Neural cell (in vitro differentiated cells): ENCODE data around the gene CLASP2.

Experiments used
- CTCF ChIP-seq: fragments of 450-650 bp; IDR thresholded peaks from 2 replicates; pipeline ENCODE4 v1.5.1; 2014; ENCODE audit warnings: antibody characterized with exemption, mild to moderate bottlenecking, moderate library complexity; ENCODE audit not compliant: poor library complexity, severe bottlenecking
- POLR2AphosphoS5 ChIP-seq: IDR thresholded peaks from 2 replicates; pipeline ENCODE4 v1.6.1; 2012

GRCh38 chr3:33467786-33468185, 250.3 kb downstream of the CLASP2 start:
- no peak for TF ChIP-seq CTCF
- no peak for TF ChIP-seq POLR2AphosphoS5
